ENCODE data around the gene TCFL5.

TCFL5 gene

DNA sequence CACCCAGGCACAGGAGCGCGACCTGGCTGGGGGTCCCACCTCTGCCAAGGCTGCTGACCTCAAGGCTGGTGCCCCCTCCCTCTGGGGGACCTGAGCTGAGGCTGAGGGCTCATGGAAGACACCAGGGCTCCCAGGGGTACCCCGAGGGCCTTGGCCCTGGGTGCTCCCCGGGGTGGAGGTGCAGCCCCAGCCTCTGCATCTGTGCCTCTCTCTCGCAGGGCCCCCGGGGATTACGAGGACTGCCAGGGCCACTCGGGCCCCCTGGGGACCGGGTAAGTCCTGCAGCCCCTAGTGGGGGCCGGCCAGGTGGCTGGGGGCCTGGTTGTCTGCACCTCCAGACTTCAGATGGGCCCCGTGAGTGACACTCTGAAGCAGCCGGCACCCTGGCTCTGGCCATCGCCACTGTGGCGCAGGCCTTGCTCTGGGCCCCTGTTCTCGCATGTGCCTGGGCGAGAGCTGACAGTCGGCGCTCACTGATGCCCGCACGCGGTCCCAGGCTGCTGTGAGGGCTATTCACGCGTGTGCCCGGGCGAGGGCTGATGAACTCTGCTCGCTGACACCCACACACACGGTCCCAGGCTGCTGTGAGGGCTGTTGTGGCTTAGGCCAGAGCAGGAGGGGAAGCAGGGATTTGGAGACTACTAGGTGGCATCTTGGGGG, 35.5 kb downstream of the TCFL5 start:
- Histone ChIP-seq H3K27me3 (ENCODE audit: insufficient read depth, low read depth) (0 out of 2 replicates have a peak, but pooled peaks cover 6% of the 10 kb centered on the region), H3K36me3 (ENCODE audit: insufficient read depth) (no peaks in the 10 kb centered on the region), H3K79me2 (ENCODE audit: insufficient read depth, low read depth) (no peaks in the 10 kb centered on the region), H3K4me1 (ENCODE audit: low read depth, poor library complexity, severe bottlenecking) (peaks cover 32% of the 10 kb centered on the region), H3K4me3 (IDR thresholded peaks at IDR 0.05; ENCODE audit: insufficient read depth, low read depth, low read length) (no peak overlapping the region), H2AFZ (ENCODE audit: low read depth) (no peak overlapping the region), H3K9ac (no peak overlapping the region), H3K27ac (no peak overlapping the region), H3K4me2 (no peak overlapping the region), H4K20me1 (ENCODE audit: insufficient read depth) (no peaks in the 10 kb centered on the region)
- TF ChIP-seq, protein P1, sequence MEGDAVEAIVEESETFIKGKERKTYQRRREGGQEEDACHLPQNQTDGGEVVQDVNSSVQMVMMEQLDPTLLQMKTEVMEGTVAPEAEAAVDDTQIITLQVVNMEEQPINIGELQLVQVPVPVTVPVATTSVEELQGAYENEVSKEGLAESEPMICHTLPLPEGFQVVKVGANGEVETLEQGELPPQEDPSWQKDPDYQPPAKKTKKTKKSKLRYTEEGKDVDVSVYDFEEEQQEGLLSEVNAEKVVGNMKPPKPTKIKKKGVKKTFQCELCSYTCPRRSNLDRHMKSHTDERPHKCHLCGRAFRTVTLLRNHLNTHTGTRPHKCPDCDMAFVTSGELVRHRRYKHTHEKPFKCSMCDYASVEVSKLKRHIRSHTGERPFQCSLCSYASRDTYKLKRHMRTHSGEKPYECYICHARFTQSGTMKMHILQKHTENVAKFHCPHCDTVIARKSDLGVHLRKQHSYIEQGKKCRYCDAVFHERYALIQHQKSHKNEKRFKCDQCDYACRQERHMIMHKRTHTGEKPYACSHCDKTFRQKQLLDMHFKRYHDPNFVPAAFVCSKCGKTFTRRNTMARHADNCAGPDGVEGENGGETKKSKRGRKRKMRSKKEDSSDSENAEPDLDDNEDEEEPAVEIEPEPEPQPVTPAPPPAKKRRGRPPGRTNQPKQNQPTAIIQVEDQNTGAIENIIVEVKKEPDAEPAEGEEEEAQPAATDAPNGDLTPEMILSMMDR (conservative IDR thresholded peaks at IDR 0.05; ENCODE audit: low read depth, low read length) = no peak

GRCh38 chr20:62825333-62825985, 36.2 kb downstream of the TCFL5 start:
- Histone ChIP-seq H3K27ac (no peak overlapping the region), H3K27me3 (ENCODE audit: insufficient read depth, low read depth) (0 out of 2 replicates have a peak, but pooled peaks cover 11% of the 10 kb centered on the region), H3K79me2 (ENCODE audit: insufficient read depth, low read depth) (no peaks in the 10 kb centered on the region), H3K4me1 (ENCODE audit: low read depth, poor library complexity, severe bottlenecking) (peaks cover 28% of the 10 kb centered on the region), H3K4me2 (peak overlapping the region; percentile 68; the same call in 1 of the 2 replicates), H3K36me3 (ENCODE audit: insufficient read depth) (no peaks in the 10 kb centered on the region), H2AFZ (ENCODE audit: low read depth) (no peak overlapping the region), H4K20me1 (ENCODE audit: insufficient read depth) (no peaks in the 10 kb centered on the region), H3K9ac (no peak overlapping the region), H3K4me3 (IDR thresholded peaks at IDR 0.05; ENCODE audit: insufficient read depth, low read depth, low read length) (no peak overlapping the region)
- TF ChIP-seq, protein P1 (conservative IDR thresholded peaks at IDR 0.05; ENCODE audit: low read depth, low read length) = no peak

DNA sequence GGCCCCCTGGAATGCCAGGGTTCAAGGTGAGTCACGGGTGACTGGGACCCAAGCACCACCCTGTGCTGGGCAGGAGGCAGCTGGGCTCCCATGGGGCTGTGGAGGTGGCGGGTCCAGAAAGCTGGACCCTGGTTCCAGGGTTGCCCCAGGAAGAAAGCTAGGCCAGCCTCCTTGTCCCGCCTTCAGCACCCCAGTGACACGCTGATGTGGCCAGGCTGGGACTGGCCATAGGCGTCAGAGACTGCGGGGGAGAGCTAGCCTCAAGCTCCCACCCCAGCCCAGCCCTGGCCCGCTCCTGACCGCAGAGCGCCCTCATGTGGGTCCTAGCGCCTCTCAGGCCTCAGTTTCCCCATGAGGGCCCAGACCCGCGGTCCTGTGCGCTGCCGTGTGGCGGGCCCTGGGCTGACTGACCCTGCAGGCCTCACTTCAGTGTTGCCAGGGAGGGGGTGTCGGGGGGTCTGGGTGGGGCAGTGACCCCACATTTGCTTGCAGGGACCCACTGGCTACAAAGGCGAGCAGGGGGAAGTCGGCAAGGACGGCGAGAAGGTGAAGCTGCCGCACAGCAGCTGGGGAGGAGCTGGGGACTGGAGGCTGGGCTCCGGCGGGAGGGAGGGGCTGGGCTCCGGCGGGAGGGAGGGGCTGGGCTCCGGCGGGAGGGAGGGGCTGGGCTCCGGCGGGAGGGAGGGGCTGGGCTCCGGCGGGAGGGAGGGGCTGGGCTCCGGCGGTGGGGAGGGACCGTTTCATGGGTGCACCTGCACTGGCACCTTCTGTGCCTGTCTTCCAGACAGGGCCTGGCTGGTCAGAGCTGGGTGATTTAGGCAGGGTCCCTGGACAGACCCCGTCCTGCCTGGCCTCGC, 36.9 kb downstream of the TCFL5 start:
- Histone ChIP-seq H3K27ac (no peak overlapping the region), H3K9ac (peak overlapping the region; percentile 31; the same call in 1 of the 2 replicates), H3K27me3 (ENCODE audit: insufficient read depth, low read depth) (peaks cover 17% of the 10 kb centered on the region; the same call in 1 of the 2 replicates), H3K4me1 (ENCODE audit: low read depth, poor library complexity, severe bottlenecking) (peaks cover 28% of the 10 kb centered on the region), H3K79me2 (ENCODE audit: insufficient read depth, low read depth) (no peaks in the 10 kb centered on the region), H3K4me2 (peak overlapping the region; percentile 98), H4K20me1 (ENCODE audit: insufficient read depth) (no peaks in the 10 kb centered on the region), H3K4me3 (IDR thresholded peaks at IDR 0.05; ENCODE audit: insufficient read depth, low read depth, low read length) (no peak overlapping the region), H2AFZ (ENCODE audit: low read depth) (peak overlapping the region; percentile 71; the same call in 1 of the 2 replicates), H3K36me3 (ENCODE audit: insufficient read depth) (no peaks in the 10 kb centered on the region)
- TF ChIP-seq, protein P1 (conservative IDR thresholded peaks at IDR 0.05; ENCODE audit: low read depth, low read length) = no peak

DNA sequence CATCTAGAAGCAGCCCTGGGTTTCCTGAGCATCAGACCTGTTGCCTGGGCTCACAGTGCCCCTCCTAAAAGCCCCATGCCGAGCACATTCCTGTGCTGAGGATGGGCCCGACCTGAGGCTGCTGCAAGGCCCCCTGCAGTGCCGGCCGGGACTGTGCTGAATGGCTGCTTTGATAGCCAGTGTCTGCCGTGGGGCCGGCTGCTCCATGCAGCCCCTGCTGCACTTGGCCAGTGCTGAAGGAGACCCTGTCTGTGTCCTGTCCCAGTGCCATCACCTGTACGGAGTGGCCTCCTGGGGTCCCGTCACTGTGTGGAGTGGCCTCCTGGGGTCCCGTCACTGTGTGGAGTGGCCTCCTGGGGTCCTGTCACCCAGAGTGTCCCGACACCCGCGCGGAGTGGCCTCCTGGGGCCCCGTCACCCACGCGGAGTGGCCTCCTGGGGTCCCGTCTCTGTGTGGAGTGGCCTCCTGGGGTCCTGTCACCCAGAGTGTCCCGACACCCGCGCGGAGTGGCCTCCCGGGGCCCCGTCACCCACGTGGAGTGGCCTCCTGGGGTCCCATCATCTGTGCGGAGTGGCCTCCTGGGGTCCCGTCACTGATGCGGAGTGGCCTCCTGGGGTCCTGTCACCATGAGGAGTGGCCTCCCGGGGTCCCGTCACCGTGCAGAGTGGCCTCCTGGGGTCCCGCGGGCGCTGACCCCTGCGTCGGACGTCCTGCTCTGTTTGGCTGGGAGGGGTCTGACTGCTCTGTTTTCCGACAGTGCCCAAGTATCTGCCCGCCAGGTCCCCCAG, 37.7 kb downstream of the TCFL5 start:
- TF ChIP-seq, protein P1 (conservative IDR thresholded peaks at IDR 0.05; ENCODE audit: low read depth, low read length) = no peak
- H4K20me1 ChIP-seq (ENCODE audit: insufficient read depth) = no peaks in the 10 kb centered on the region
- H3K9ac ChIP-seq = no peak overlapping the region; the same call in 1 of the 2 replicates
- peak overlapping the region; percentile 98 for H3K4me2 ChIP-seq
- H2AFZ ChIP-seq (ENCODE audit: low read depth) = no peak overlapping the region
- H3K36me3 ChIP-seq (ENCODE audit: insufficient read depth) = no peaks in the 10 kb centered on the region
- no peaks in the 10 kb centered on the region for H3K79me2 ChIP-seq (ENCODE audit: insufficient read depth, low read depth)
- no peak overlapping the region for H3K4me3 ChIP-seq (IDR thresholded peaks at IDR 0.05; ENCODE audit: insufficient read depth, low read depth, low read length)
- peaks cover 25% of the 10 kb centered on the region for H3K27me3 ChIP-seq (ENCODE audit: insufficient read depth, low read depth)
- peaks cover 28% of the 10 kb centered on the region for H3K4me1 ChIP-seq (ENCODE audit: low read depth, poor library complexity, severe bottlenecking)
- no peak overlapping the region for H3K27ac ChIP-seq
